NCI-H1105 (cell line): ENCODE results near the gene APOL2.
"Not testable (repeated sequence)": the region's sequence is repeated elsewhere in the genome, so short reads cannot be mapped to it uniquely, and the experiment has no call there.

Experiments used
- DNase-seq: peaks from one replicate; lab custom pipeline; 2025; lab: John Stamatoyannopoulos, UW

The APOL2 gene

GRCh38 chr22:36243986-36244385 lies 4.7 kb upstream of the APOL2 start:
- DNase-seq = no peak

- no peak for DNase-seq
Observed at GRCh38 chr22:36239150-36239400, 252 bp downstream of the APOL2 start.

GRCh38 chr22:36238373-36239149 lies 766 bp downstream of the APOL2 start:
- DNase-seq = peak; percentile 45

- peak; percentile 8 for DNase-seq
Observed at GRCh38 chr22:36237462-36238372, 1.6 kb downstream of the APOL2 start.

GRCh38 chr22:36236388-36237319 lies 2.7 kb downstream of the APOL2 start:
- no peak for DNase-seq

GRCh38 chr22:36235585-36235984 lies 3.7 kb downstream of the APOL2 start:
- no peak for DNase-seq

- DNase-seq = no peak
Observed at GRCh38 chr22:36234919-36235318, 4.4 kb downstream of the APOL2 start.

GRCh38 chr22:36234213-36234612 lies 5.1 kb downstream of the APOL2 start:
- DNase-seq = no peak

- no peak for DNase-seq
Observed at GRCh38 chr22:36233796-36234195, 5.5 kb downstream of the APOL2 start.

- DNase-seq = no peak
Observed at GRCh38 chr22:36232715-36233401, 6.5 kb downstream of the APOL2 start.

- DNase-seq = not testable (repeated sequence)
Observed at GRCh38 chr22:36231051-36231450, 8.3 kb downstream of the APOL2 start.

GRCh38 chr22:36229649-36230048 lies 9.7 kb downstream of the APOL2 start:
- not testable (repeated sequence) for DNase-seq

GRCh38 chr22:36228944-36229343 lies 10.4 kb downstream of the APOL2 start:
- DNase-seq = no peak

GRCh38 chr22:36228369-36228768 lies 11.0 kb downstream of the APOL2 start:
- DNase-seq = not testable (repeated sequence)

- DNase-seq = no peak
Observed at GRCh38 chr22:36227806-36228205, 11.5 kb downstream of the APOL2 start.

- DNase-seq = no peak
Observed at GRCh38 chr22:36227396-36227795, 11.9 kb downstream of the APOL2 start.

- DNase-seq = no peak
Observed at GRCh38 chr22:36226189-36226588, 13.1 kb downstream of the APOL2 start.

GRCh38 chr22:36225333-36225922 lies 13.9 kb downstream of the APOL2 start:
- no peak for DNase-seq

- DNase-seq = no peak
Observed at GRCh38 chr22:36224245-36224644, 15.1 kb downstream of the APOL2 start.

GRCh38 chr22:36223504-36223903 lies 15.8 kb downstream of the APOL2 start:
- DNase-seq = no peak

GRCh38 chr22:36222887-36223450 lies 16.4 kb downstream of the APOL2 start:
- DNase-seq = no peak
